ENCODE data around the gene RND2. TPM values are rescaled to one million over a fixed set of nuclear protein-coding genes. Genes with fewer than 3 reads are reported as not detected.

RND2 gene
- polyA plus RNA-seq, 1 donor (not counting 4 experiments of a cell fraction or from before 2014, with no cell fraction given): 0.12 TPM

DNA sequence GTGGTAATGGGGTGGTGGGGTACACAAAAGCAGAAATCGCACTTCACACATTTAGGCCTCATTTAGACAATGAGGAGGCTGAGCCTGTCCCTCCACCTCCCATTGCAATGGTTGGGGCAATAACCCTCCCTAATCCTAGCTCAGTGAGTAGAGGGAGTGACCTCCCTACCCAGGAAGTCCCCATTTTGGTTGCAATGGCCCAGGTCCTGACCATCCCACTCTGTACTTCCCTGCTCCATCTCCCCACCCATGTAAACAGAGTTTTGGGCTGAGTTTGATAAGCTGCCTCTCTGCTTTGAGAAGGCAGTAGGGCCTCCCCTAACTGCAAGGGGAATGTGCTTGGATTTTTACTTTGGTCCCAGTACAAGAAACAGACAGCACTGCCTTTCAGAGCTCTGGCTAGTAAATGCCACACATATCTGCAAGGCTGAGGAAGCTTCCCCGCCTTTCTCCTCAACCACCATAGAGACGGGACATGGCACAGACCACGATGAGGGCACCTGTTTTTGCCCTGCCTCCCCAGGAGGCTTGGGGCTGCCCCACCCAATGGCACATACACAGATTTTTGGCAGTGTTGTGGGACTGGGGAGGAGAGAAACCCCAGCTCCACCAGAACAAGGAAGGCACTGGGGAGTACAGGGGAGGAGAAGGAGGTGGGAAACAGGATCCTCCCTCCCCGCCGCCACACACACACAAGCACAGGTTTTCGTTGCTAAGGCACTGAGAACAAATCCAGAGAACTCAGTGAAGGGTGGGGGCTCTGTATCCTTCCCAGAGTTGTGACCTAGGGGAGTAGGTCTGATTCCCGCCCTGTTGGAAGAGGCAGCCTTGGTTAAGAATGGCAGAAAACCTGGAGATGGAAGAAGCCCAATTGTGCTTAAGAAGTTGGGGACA, 10.1 kb upstream of the RND2 start:
- no peak overlapping the region for H3K9ac ChIP-seq (ENCODE audit: control insufficient read depth, extremely low read depth, insufficient read depth, low read length)
- H3K9me3 ChIP-seq (ENCODE audit: control insufficient read depth, low read depth, low read length): no peaks in the 10 kb centered on the region
- peaks cover 4% of the 10 kb centered on the region for H3K4me1 ChIP-seq (ENCODE audit: control insufficient read depth, extremely low read depth, insufficient read depth, low read length)
- H4K20me1 ChIP-seq (ENCODE audit: control insufficient read depth, extremely low read depth, insufficient read depth, low read length): no peaks in the 10 kb centered on the region
- H3K9me1 ChIP-seq (ENCODE audit: control insufficient read depth, extremely low read depth, insufficient read depth, low read length): no peaks in the 10 kb centered on the region
- no peak for TF ChIP-seq EZH2 (IDR thresholded peaks at IDR 0.05; ENCODE audit: low read length)
- TF ChIP-seq, protein P1, sequence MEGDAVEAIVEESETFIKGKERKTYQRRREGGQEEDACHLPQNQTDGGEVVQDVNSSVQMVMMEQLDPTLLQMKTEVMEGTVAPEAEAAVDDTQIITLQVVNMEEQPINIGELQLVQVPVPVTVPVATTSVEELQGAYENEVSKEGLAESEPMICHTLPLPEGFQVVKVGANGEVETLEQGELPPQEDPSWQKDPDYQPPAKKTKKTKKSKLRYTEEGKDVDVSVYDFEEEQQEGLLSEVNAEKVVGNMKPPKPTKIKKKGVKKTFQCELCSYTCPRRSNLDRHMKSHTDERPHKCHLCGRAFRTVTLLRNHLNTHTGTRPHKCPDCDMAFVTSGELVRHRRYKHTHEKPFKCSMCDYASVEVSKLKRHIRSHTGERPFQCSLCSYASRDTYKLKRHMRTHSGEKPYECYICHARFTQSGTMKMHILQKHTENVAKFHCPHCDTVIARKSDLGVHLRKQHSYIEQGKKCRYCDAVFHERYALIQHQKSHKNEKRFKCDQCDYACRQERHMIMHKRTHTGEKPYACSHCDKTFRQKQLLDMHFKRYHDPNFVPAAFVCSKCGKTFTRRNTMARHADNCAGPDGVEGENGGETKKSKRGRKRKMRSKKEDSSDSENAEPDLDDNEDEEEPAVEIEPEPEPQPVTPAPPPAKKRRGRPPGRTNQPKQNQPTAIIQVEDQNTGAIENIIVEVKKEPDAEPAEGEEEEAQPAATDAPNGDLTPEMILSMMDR (optimal IDR thresholded peaks at IDR 0.05 in 1 of 3, IDR thresholded peaks at IDR 0.05 in 1 of 3, conservative IDR thresholded peaks at IDR 0.05 in 1 of 3; ENCODE audit: extremely low read depth in 1 of 3, insufficient read depth in 2 of 3, low read length in 3 of 3): no peak
- no peak overlapping the region for H3K4me2 ChIP-seq (ENCODE audit: control insufficient read depth, extremely low read depth, insufficient read depth, low read depth, low read length)
- H3K36me3 ChIP-seq (ENCODE audit: control insufficient read depth in 2 of 2, extremely low read depth in 1 of 2, insufficient read depth in 2 of 2, low read length in 2 of 2): peaks cover 19 to 31% of the 10 kb centered on the region in 2 experiments
- H3K4me3 ChIP-seq (ENCODE audit: control insufficient read depth in 2 of 3, extremely low read depth in 1 of 3, insufficient read depth in 2 of 3, low read depth in 1 of 3, low read length in 3 of 3): no peak overlapping the region
- H2AFZ ChIP-seq (ENCODE audit: control insufficient read depth, low read length): no peak overlapping the region
- DNase-seq (ENCODE audit: low read depth, low spot score): no peak
- no peak overlapping the region for H3K27ac ChIP-seq (ENCODE audit: control insufficient read depth, insufficient read depth, low read length)
- FAIRE-seq: peak; percentile 29
- H3K79me2 ChIP-seq (ENCODE audit: control insufficient read depth, insufficient read depth, low read length): peaks cover 8% of the 10 kb centered on the region
- dilution Hi-C loops (cut with MboI; ENCODE audit: extremely low pct_ligation_motif_present, low sequenced_read_pairs): no loop called here
- no peaks in the 10 kb centered on the region for H3K27me3 ChIP-seq (ENCODE audit: control insufficient read depth, extremely low read depth, insufficient read depth, low read length)

DNA sequence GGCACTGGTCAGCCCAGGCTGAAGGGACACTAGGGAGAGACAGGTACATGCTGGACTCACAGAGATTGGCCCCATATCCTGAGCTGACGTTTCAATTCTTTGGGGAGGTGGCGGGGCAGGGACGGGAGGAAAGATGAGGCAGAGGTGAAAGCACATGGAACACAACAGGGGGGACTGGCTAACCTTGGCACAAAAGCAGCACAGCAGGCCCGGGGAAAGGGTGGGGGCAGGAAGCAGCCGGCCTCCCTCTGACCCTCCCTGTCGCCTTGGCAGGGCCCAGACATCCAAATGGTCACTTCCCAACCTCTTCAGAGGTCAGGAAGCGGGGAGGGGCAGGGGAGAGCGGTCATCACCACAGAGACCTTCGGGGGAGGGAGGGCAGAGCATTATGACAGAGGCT, 9.5 kb upstream of the RND2 start:
- Histone ChIP-seq H3K27me3 (ENCODE audit: control insufficient read depth, extremely low read depth, insufficient read depth, low read length) (no peaks in the 10 kb centered on the region), H3K36me3 (ENCODE audit: control insufficient read depth in 2 of 2, extremely low read depth in 1 of 2, insufficient read depth in 2 of 2, low read length in 2 of 2) (peaks cover 19 to 33% of the 10 kb centered on the region in 2 experiments), H4K20me1 (ENCODE audit: control insufficient read depth, extremely low read depth, insufficient read depth, low read length) (no peaks in the 10 kb centered on the region), H3K4me3 (ENCODE audit: control insufficient read depth in 2 of 3, extremely low read depth in 1 of 3, insufficient read depth in 2 of 3, low read depth in 1 of 3, low read length in 3 of 3) (no peak overlapping the region), H3K9me3 (ENCODE audit: control insufficient read depth, low read depth, low read length) (no peaks in the 10 kb centered on the region), H3K9ac (ENCODE audit: control insufficient read depth, extremely low read depth, insufficient read depth, low read length) (no peak overlapping the region), H3K4me1 (ENCODE audit: control insufficient read depth, extremely low read depth, insufficient read depth, low read length) (peaks cover 7% of the 10 kb centered on the region), H3K27ac (ENCODE audit: control insufficient read depth, insufficient read depth, low read length) (no peak overlapping the region), H3K4me2 (ENCODE audit: control insufficient read depth, extremely low read depth, insufficient read depth, low read depth, low read length) (no peak overlapping the region), H3K79me2 (ENCODE audit: control insufficient read depth, insufficient read depth, low read length) (peaks cover 11% of the 10 kb centered on the region), H3K9me1 (ENCODE audit: control insufficient read depth, extremely low read depth, insufficient read depth, low read length) (no peaks in the 10 kb centered on the region), H2AFZ (ENCODE audit: control insufficient read depth, low read length) (no peak overlapping the region)
- dilution Hi-C loops (cut with MboI; ENCODE audit: extremely low pct_ligation_motif_present, low sequenced_read_pairs): no loop called here
- TF ChIP-seq, protein P1 (optimal IDR thresholded peaks at IDR 0.05 in 1 of 3, IDR thresholded peaks at IDR 0.05 in 1 of 3, conservative IDR thresholded peaks at IDR 0.05 in 1 of 3; ENCODE audit: extremely low read depth in 1 of 3, insufficient read depth in 2 of 3, low read length in 3 of 3): no peak
- no peak for TF ChIP-seq EZH2 (IDR thresholded peaks at IDR 0.05; ENCODE audit: low read length)
- DNase-seq (ENCODE audit: low read depth, low spot score) (no peak), FAIRE-seq (no peak)

All from keratinocyte (primary cell).